Activated B cell treated with CpG ODN at 0.5 μM for 24 hours (primary cell): ENCODE results near the gene ELP4. TPM values are rescaled to one million over a fixed set of nuclear protein-coding genes. Genes with fewer than 3 reads are reported as not detected.

Experiments used
- ATAC-seq: fragments of 200-7000 bp; cut with Tn5 transposase; one replicate; pipeline ENCODE4 v1.10.0; 2021; ENCODE audit warnings: low read depth, mild to moderate bottlenecking, moderate library complexity
- CTCF ChIA-PET: fragments of 350-600 bp; sonication (Branson Sonifier 250); formaldehyde crosslinking; loops from one replicate; lab custom pipeline; 2021; ENCODE audit warnings: antibody characterized with exemption; lab: Charles Lee
- POLR2A ChIA-PET: fragments of 350-600 bp; sonication (Branson Sonifier 250); formaldehyde crosslinking; loops from one replicate; lab custom pipeline; 2021; ENCODE audit warnings: antibody characterized with exemption; lab: Charles Lee
- DNase-seq: peaks from one replicate; pipeline ENCODE4 v3.0.0; 2022
- H3K27ac Mint-ChIP-seq: one replicate; pipeline ENCODE4 v1.8.0; 2020; ENCODE audit warnings: mixed read lengths
- H3K27me3 Mint-ChIP-seq: one replicate; pipeline ENCODE4 v1.8.0; 2021; ENCODE audit warnings: mixed read lengths
- H3K36me3 Mint-ChIP-seq: one replicate; pipeline ENCODE4 v1.8.0; 2021; ENCODE audit warnings: low read depth, mixed read lengths
- H3K4me1 Mint-ChIP-seq: one replicate; pipeline ENCODE4 v1.8.0; 2021; ENCODE audit warnings: mixed read lengths
- H3K4me3 Mint-ChIP-seq: one replicate; pipeline ENCODE4 v1.8.0; 2020; ENCODE audit warnings: mild to moderate bottlenecking, mixed read lengths
- H3K9me3 Mint-ChIP-seq: one replicate; pipeline ENCODE4 v1.8.0; 2020; ENCODE audit warnings: mixed read lengths
- CTCF ChIP-seq: fragments of 200-600 bp; IDR thresholded peaks from one replicate; pipeline ENCODE4 v1.8.0; 2022; ENCODE audit warnings: antibody characterized with exemption, mild to moderate bottlenecking
- intact Hi-C: fragments of 100-400 bp; cut with micrococcal nuclease; formaldehyde crosslinking; loops from one replicate; pipeline ENCODE4 v1.15.1; 2024
- total RNA-seq: library from RNA; stranded (reverse); gene quantifications from 2 replicates; pipeline ENCODE4 v1.2.3, GENCODE V29; 2022

Gene ELP4
- total RNA-seq, 1 donor from 2014 or later: 25.5 TPM

- no peak for DNase-seq
- Mint-ChIP-seq H3K9me3 (peaks cover 11% of the 10 kb centered on the region), H3K4me3 (no peak overlapping the region), H3K27me3 (peaks cover 70% of the 10 kb centered on the region), H3K27ac (no peak overlapping the region), H3K36me3 (peaks cover 3% of the 10 kb centered on the region), H3K4me1 (peaks cover 37% of the 10 kb centered on the region)
- intact Hi-C loops: no loop called here
- ChIA-PET CTCF (no interaction called here), POLR2A (no interaction called here)
- no peak for ATAC-seq
- TF ChIP-seq CTCF: no peak
Observed at GRCh38 chr11:31801298-31801702, 291.7 kb downstream of the ELP4 start.

GRCh38 chr11:31802000-31802551, 292.5 kb downstream of the ELP4 start:
- no peak for TF ChIP-seq CTCF
- intact Hi-C loops: no loop called here
- H3K4me3 Mint-ChIP-seq: no peak overlapping the region
- peaks cover 36% of the 10 kb centered on the region for H3K4me1 Mint-ChIP-seq
- ChIA-PET POLR2A (no interaction called here), CTCF (no interaction called here)
- H3K9me3 Mint-ChIP-seq: peaks cover 11% of the 10 kb centered on the region
- DNase-seq (no peak), ATAC-seq (no peak)
- H3K27me3 Mint-ChIP-seq: peaks cover 72% of the 10 kb centered on the region
- H3K27ac Mint-ChIP-seq: no peak overlapping the region
- H3K36me3 Mint-ChIP-seq: peaks cover 3% of the 10 kb centered on the region

- intact Hi-C loops: no loop called here
- CTCF ChIA-PET: no interaction called here
- POLR2A ChIA-PET: no interaction called here
- DNase-seq (no peak), ATAC-seq (no peak)
- peaks cover 72% of the 10 kb centered on the region for H3K27me3 Mint-ChIP-seq
- H3K36me3 Mint-ChIP-seq: peaks cover 3% of the 10 kb centered on the region
- H3K4me1 Mint-ChIP-seq: peaks cover 32% of the 10 kb centered on the region
- no peak for TF ChIP-seq CTCF
- peaks cover 11% of the 10 kb centered on the region for H3K9me3 Mint-ChIP-seq
- no peak overlapping the region for H3K27ac Mint-ChIP-seq
- H3K4me3 Mint-ChIP-seq: no peak overlapping the region
Observed at GRCh38 chr11:31802609-31802989, 293.0 kb downstream of the ELP4 start.

GRCh38 chr11:31802990-31803812, 293.6 kb downstream of the ELP4 start:
- H3K36me3 Mint-ChIP-seq: peaks cover 2% of the 10 kb centered on the region
- ChIA-PET CTCF (no interaction called here), POLR2A (no interaction called here)
- H3K4me1 Mint-ChIP-seq: peaks cover 28% of the 10 kb centered on the region
- H3K27ac Mint-ChIP-seq: no peak overlapping the region
- no peak overlapping the region for H3K4me3 Mint-ChIP-seq
- H3K9me3 Mint-ChIP-seq: peaks cover 13% of the 10 kb centered on the region
- DNase-seq (no peak), ATAC-seq (no peak)
- H3K27me3 Mint-ChIP-seq: peaks cover 74% of the 10 kb centered on the region
- intact Hi-C loops: no loop called here
- no peak for TF ChIP-seq CTCF

- Mint-ChIP-seq H3K27ac (peak overlapping the region; percentile 46), H3K4me1 (peaks cover 25% of the 10 kb centered on the region), H3K27me3 (peaks cover 75% of the 10 kb centered on the region), H3K9me3 (peaks cover 14% of the 10 kb centered on the region), H3K4me3 (no peak overlapping the region), H3K36me3 (peaks cover 2% of the 10 kb centered on the region)
- ATAC-seq: no peak
- intact Hi-C loops: loop anchor here (1.0 kb wide), 1 partner anchor 9 kb away; no protein-coding TSS in a partner anchor
- POLR2A ChIA-PET: no interaction called here
- TF ChIP-seq CTCF: no peak
- CTCF ChIA-PET: no interaction called here
- no peak for DNase-seq
Observed at GRCh38 chr11:31803813-31804311, 294.3 kb downstream of the ELP4 start.
